ENCODE data around the gene TTLL11. TPM values are rescaled to one million over a fixed set of nuclear protein-coding genes. Genes with fewer than 3 reads are reported as not detected.

TTLL11 gene
- total RNA-seq, 1 experiment from 2014 or later, result 2.5 TPM

GRCh38 chr9:121774715-121775613, 318.1 kb downstream of the TTLL11 start:
- no peak for DNase-seq (ENCODE audit: low spot score)

GRCh38 chr9:121773954-121774714, 319.0 kb downstream of the TTLL11 start:
- DNase-seq (ENCODE audit: low spot score), result no peak

GRCh38 chr9:121773286-121773953, 319.7 kb downstream of the TTLL11 start:
- DNase-seq (ENCODE audit: low spot score), result no peak

GRCh38 chr9:121772600-121773285, 320.4 kb downstream of the TTLL11 start:
- no peak for DNase-seq (ENCODE audit: low spot score)

Small RNA genes within 50 kb of the gene (small RNA-seq; reads per million reads assigned to genes)
- gene MIR4478, result not detected

Other genes starting within 250 kb of the TTLL11 start
- 28.1 and 28.5 TPM in 2 replicates for gene NDUFA8, start 66.5 kb upstream of the TTLL11 start, total RNA-seq (2014; rRNA removed; shearing (Covaris generic))
- gene MORN5, start 66.6 kb upstream of the TTLL11 start, total RNA-seq (2014; rRNA removed; shearing (Covaris generic)), result not detected in 2 replicates
- not detected in 2 replicates for gene LHX6, start 135.6 kb upstream of the TTLL11 start, total RNA-seq (2014; rRNA removed; shearing (Covaris generic))
- 4.4 and 6.2 TPM in 2 replicates for gene RBM18, start 171.5 kb upstream of the TTLL11 start, total RNA-seq (2014; rRNA removed; shearing (Covaris generic))
- 49.3 and 52.4 TPM in 2 replicates for gene MRRF, start 171.6 kb upstream of the TTLL11 start, total RNA-seq (2014; rRNA removed; shearing (Covaris generic))

All from HT-29 (cell line).